Lower lobe of right lung (tissue), 2 donors: ENCODE results near the gene CASTOR1. TPM values are rescaled to one million over a fixed set of nuclear protein-coding genes. Genes with fewer than 3 reads are reported as not detected.

Source experiments
- ATAC-seq, 2 donors: fragments of 200-7000 bp; cut with Tn5 transposase; one replicate each; pipeline ENCODE4 v1.9.1; 2020 to 2022; ENCODE audit warnings: mild to moderate bottlenecking in 2 of 2, moderate library complexity in 2 of 2
- DNase-seq: peaks from one replicate; pipeline ENCODE4 v3.0.0-alpha.2; 2020
- H3K27ac ChIP-seq: fragments of 200-600 bp; one replicate; pipeline ENCODE4 v1.8.0; 2022
- H3K27me3 ChIP-seq: fragments of 200-600 bp; one replicate; pipeline ENCODE4 v1.8.0; 2022; ENCODE audit warnings: low read depth
- H3K36me3 ChIP-seq: fragments of 200-600 bp; one replicate; pipeline ENCODE4 v1.8.0; 2022; ENCODE audit warnings: mild to moderate bottlenecking
- H3K4me1 ChIP-seq: fragments of 200-600 bp; one replicate; pipeline ENCODE4 v1.8.0; 2022
- H3K4me3 ChIP-seq: fragments of 200-600 bp; one replicate; pipeline ENCODE4 v1.8.0; 2022; ENCODE audit warnings: mild to moderate bottlenecking
- H3K9me3 ChIP-seq: fragments of 200-600 bp; one replicate; pipeline ENCODE4 v1.8.0; 2022
- CTCF ChIP-seq: fragments of 200-600 bp; IDR thresholded peaks from one replicate; pipeline ENCODE4 v1.8.0; 2022; ENCODE audit warnings: antibody characterized with exemption, mild to moderate bottlenecking
- intact Hi-C: fragments of 100-400 bp; cut with DNase I; formaldehyde crosslinking; loops from one replicate; pipeline ENCODE4 v1.11.0; 2022
- total RNA-seq: library from RNA; stranded (reverse); fragmentation: NEBNext Ultra II Directional; extraction: Animal tissue kit (Norgen Biotek cat#: 25700); gene quantifications from one replicate; pipeline ENCODE4 v1.2.1, GENCODE V29; 2021
- donor health status: DM: no; HTN: yes; CAD: no; lungs with severe emphysema.

Gene CASTOR1
- total RNA-seq, 1 donor from 2014 or later, result 16.2 TPM

DNA sequence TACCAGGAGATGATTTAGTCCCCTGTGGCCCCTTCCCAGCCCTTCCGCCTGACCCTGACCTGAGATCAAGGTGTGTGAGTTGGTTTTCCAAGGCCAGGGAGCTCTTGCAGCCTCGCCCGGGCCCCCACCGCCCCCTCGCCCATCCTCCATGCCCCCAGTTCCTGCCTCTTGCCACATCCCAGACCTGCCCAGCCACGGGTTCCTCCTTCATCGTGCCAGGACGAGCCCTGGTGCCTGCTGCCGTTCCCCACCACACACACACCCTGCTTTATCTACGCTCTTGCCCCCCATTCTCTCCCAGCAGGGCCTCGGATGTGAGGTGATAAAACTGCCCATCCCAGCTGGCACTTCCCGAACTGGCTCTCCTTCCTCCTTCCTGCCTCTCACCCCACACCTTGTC, 41.3 kb downstream of the CASTOR1 start:
- H3K9me3 ChIP-seq, result no peaks in the 10 kb centered on the region
- no peaks in the 10 kb centered on the region for H3K36me3 ChIP-seq
- H3K27me3 ChIP-seq, result peaks cover 25% of the 10 kb centered on the region
- no peak overlapping the region for H3K4me3 ChIP-seq
- H3K27ac ChIP-seq, result no peak overlapping the region
- intact Hi-C loops, result no loop called here
- no peak for DNase-seq
- TF ChIP-seq CTCF, result no peak
- peaks cover 27% of the 10 kb centered on the region for H3K4me1 ChIP-seq
- ATAC-seq, result no peak

- Histone ChIP-seq H3K36me3 (no peaks in the 10 kb centered on the region), H3K4me3 (no peak overlapping the region)
- ATAC-seq, result no peak
Measured at GRCh38 chr22:30247561-30247960, 41.7 kb downstream of the CASTOR1 start.

GRCh38 chr22:30246814-30247376, 42.4 kb downstream of the CASTOR1 start:
- Histone ChIP-seq H3K36me3 (no peaks in the 10 kb centered on the region), H3K27ac (no peak overlapping the region), H3K9me3 (no peaks in the 10 kb centered on the region), H3K27me3 (peaks cover 25% of the 10 kb centered on the region), H3K4me3 (peak overlapping the region; percentile 59), H3K4me1 (peaks cover 20% of the 10 kb centered on the region)
- ATAC-seq (no peak), DNase-seq (no peak)
- TF ChIP-seq CTCF, result no peak
- intact Hi-C loops, result no loop called here

More at GRCh38 chr22:30247561-30247960, 41.7 kb downstream of the CASTOR1 start:
- TF ChIP-seq CTCF, result no peak
- Histone ChIP-seq H3K4me1 (peaks cover 23% of the 10 kb centered on the region), H3K27ac (no peak overlapping the region), H3K9me3 (no peaks in the 10 kb centered on the region), H3K27me3 (peaks cover 25% of the 10 kb centered on the region)
- DNase-seq, result no peak
- intact Hi-C loops, result no loop called here

- peak within 1 kb of the TSS; percentile 67 for H3K27ac ChIP-seq
- intact Hi-C loops, result no loop called here
- peak; percentile 19 for TF ChIP-seq CTCF
- peaks cover 23% of the 10 kb centered on the region for H3K4me1 ChIP-seq
- H3K9me3 ChIP-seq, result no peaks in the 10 kb centered on the region
- DNase-seq (no peak), ATAC-seq (peak; percentile 38 to 62)
- H3K27me3 ChIP-seq, result peaks cover 25% of the 10 kb centered on the region
- peak within 1 kb of the TSS; percentile 59 for H3K4me3 ChIP-seq
- no peaks in the 10 kb centered on the region for H3K36me3 ChIP-seq
Measured at GRCh38 chr22:30245985-30246813, 43.1 kb downstream of the CASTOR1 start, which contains the start of gene LIF. LIF (minus strand) TSS chr22:30246759; CDS start chr22:30246695, 64 bp downstream.

DNA sequence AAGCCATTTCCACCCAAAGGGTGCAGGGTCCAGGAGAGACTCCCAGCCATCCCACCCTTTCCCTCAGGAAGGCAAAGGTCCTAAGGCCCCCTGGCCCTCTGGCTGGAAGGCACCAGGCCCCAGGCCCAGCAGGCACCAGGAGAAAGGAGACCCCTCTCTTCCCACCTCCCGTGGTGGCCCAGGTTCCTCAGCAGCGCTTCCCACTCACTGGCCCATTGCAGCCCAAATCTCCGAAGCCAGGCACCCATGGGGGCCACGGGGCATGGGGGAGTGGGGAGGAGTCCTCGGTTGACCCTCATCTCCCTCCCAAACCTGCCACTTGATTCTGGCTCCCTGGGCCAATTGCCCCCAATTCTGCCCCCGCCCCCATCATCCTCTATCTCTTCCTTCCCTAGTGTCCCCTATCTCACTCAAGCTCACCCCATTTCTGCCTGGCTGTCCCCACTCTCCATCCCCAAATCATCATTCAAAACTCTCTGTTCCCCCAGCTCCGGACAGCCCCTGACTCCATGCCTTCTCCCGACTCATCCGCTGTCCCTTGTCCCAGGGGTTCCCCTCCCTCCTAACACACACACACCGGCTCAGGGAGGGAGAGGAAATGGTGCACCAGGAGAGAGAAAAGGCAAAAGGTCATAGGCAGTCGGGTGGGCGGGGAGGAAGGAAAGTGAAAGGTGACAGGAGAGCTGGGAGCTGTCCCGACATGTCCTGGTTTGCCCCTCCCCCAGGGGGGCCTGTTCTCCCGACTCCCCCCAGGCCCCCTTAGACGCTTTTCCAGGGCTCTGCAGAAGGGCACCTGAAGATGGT, 43.9 kb downstream of the CASTOR1 start:
- Histone ChIP-seq H3K27ac (peak overlapping the region; percentile 67), H3K9me3 (no peaks in the 10 kb centered on the region), H3K4me3 (peak overlapping the region; percentile 59), H3K27me3 (peaks cover 25% of the 10 kb centered on the region), H3K36me3 (no peaks in the 10 kb centered on the region), H3K4me1 (peaks cover 26% of the 10 kb centered on the region)
- TF ChIP-seq CTCF, result no peak
- ATAC-seq (peak; percentile 1 to 5), DNase-seq (no peak)
- intact Hi-C loops, result no loop called here
